HEK293 (cell line): Measurements from ENCODE around the gene HOXA11.

Experiments
- CTCF ChIA-PET: fragments of 350-600 bp; formaldehyde crosslinking; extraction: SDS; loops from one replicate; lab custom pipeline; 2021; ENCODE audit warnings: antibody characterized with exemption; lab: Yijun Ruan, JAX
- POLR2A ChIA-PET: fragments of 300-600 bp; formaldehyde crosslinking; extraction: SDS; loops from one replicate; lab custom pipeline; 2020; ENCODE audit warnings: antibody characterized with exemption, inconsistent platforms; lab: Yijun Ruan, JAX
- H3K27ac ChIP-seq: fragments of 200-500 bp; sonication (Bioruptor generic); 2 replicates; pipeline ENCODE4 v1.5.1; 2014; ENCODE audit warnings: low read depth, low read length, control low read depth, inconsistent platforms; ENCODE audit errors: extremely low read depth
- H3K36me3 ChIP-seq, 2 experiments: fragments of 200-500 bp in 1 of 2; sonication (Bioruptor generic) in 1 of 2; 1 replicate in 1 of 2; 2 replicates in 1 of 2; pipeline ENCODE4 v1.5.1; 2014 to 2017; ENCODE audit warnings: inconsistent platforms in 2 of 2, low read length in 2 of 2; ENCODE audit not compliant: control insufficient read depth in 2 of 2, insufficient read depth in 1 of 2
- H3K4me1 ChIP-seq: fragments of 200-500 bp; sonication (Bioruptor generic); 2 replicates; pipeline ENCODE4 v1.5.1; 2014; ENCODE audit warnings: mild to moderate bottlenecking, low read length, inconsistent platforms; ENCODE audit not compliant: control insufficient read depth, insufficient read depth
- H3K4me3 ChIP-seq: 2 replicates; pipeline ENCODE4 v1.5.1; 2011; ENCODE audit warnings: low read depth, mild to moderate bottlenecking, control low read depth, low read length, moderate library complexity
- H3K9me3 ChIP-seq: fragments of 200-500 bp; sonication (Bioruptor generic); 2 replicates; pipeline ENCODE4 v1.5.1; 2014; ENCODE audit warnings: low read depth, low read length, inconsistent platforms; ENCODE audit not compliant: control insufficient read depth, insufficient read depth
- FEZF1 ChIP-seq: fragments of 450-650 bp; formaldehyde crosslinking; IDR thresholded peaks from 2 replicates; pipeline ENCODE4 v1.5.1; 2016; ENCODE audit warnings: missing biosample characterization, missing genetic modification characterization
- GFI1B ChIP-seq: fragments of 450-650 bp; formaldehyde crosslinking; IDR thresholded peaks from 2 replicates; pipeline ENCODE4 v1.5.1; 2016; ENCODE audit warnings: missing biosample characterization, missing genetic modification characterization
- GLIS1 ChIP-seq: fragments of 450-650 bp; formaldehyde crosslinking; IDR thresholded peaks from 2 replicates; pipeline ENCODE4 v1.5.1; 2016; ENCODE audit warnings: missing biosample characterization, missing genetic modification characterization
- GLIS2 ChIP-seq: fragments of 450-650 bp; formaldehyde crosslinking; IDR thresholded peaks from 2 replicates; pipeline ENCODE4 v1.5.1; 2016; ENCODE audit warnings: missing biosample characterization, missing genetic modification characterization
- ZBTB20 ChIP-seq: fragments of 450-650 bp; formaldehyde crosslinking; IDR thresholded peaks from 2 replicates; pipeline ENCODE4 v1.5.1; 2016; ENCODE audit warnings: missing biosample characterization, missing genetic modification characterization
- ZBTB8A ChIP-seq: fragments of 450-650 bp; formaldehyde crosslinking; IDR thresholded peaks from 2 replicates; pipeline ENCODE4 v1.5.1; 2016; ENCODE audit warnings: missing biosample characterization, missing genetic modification characterization
- ZFHX2 ChIP-seq: fragments of 450-650 bp; formaldehyde crosslinking; conservative IDR thresholded peaks from 2 replicates; pipeline ENCODE4 v1.5.1; 2016; ENCODE audit warnings: missing biosample characterization, missing genetic modification characterization
- ZIC2 ChIP-seq: fragments of 450-650 bp; formaldehyde crosslinking; IDR thresholded peaks from 2 replicates; pipeline ENCODE4 v1.5.1; 2016; ENCODE audit warnings: missing biosample characterization, missing genetic modification characterization
- ZNF155 ChIP-seq: fragments of 450-650 bp; formaldehyde crosslinking; IDR thresholded peaks from 2 replicates; pipeline ENCODE4 v1.5.1; 2016; ENCODE audit warnings: missing biosample characterization, missing genetic modification characterization
- ZNF223 ChIP-seq: fragments of 450-650 bp; formaldehyde crosslinking; IDR thresholded peaks from 2 replicates; pipeline ENCODE4 v1.5.1; 2016; ENCODE audit warnings: missing biosample characterization, missing genetic modification characterization
- ZNF391 ChIP-seq: fragments of 450-650 bp; formaldehyde crosslinking; IDR thresholded peaks from 2 replicates; pipeline ENCODE4 v1.5.1; 2016; ENCODE audit warnings: low read depth, missing biosample characterization, missing genetic modification characterization, borderline replicate concordance
- ZNF776 ChIP-seq: fragments of 450-650 bp; formaldehyde crosslinking; IDR thresholded peaks from 2 replicates; pipeline ENCODE4 v1.5.0; 2017; ENCODE audit warnings: missing biosample characterization, missing genetic modification characterization, borderline replicate concordance
- ZXDB ChIP-seq: fragments of 450-650 bp; formaldehyde crosslinking; IDR thresholded peaks from 2 replicates; pipeline ENCODE4 v1.5.1; 2016; ENCODE audit warnings: missing biosample characterization, missing genetic modification characterization
- TF ChIP-seq, protein P1 (sequence below): fragments of 450-650 bp; formaldehyde crosslinking; IDR thresholded peaks from 2 replicates; pipeline ENCODE4 v1.5.1; 2016; ENCODE audit warnings: missing biosample characterization, missing genetic modification characterization, low read depth
- TF ChIP-seq, protein P2 (sequence below): fragments of 450-650 bp; formaldehyde crosslinking; IDR thresholded peaks from 2 replicates; pipeline ENCODE4 v1.5.1; 2017; ENCODE audit warnings: missing biosample characterization, missing genetic modification characterization
- TF ChIP-seq, protein P3 (sequence below): fragments of 450-650 bp; formaldehyde crosslinking; IDR thresholded peaks from 2 replicates; pipeline ENCODE4 v1.5.1; 2016; ENCODE audit warnings: missing biosample characterization, missing genetic modification characterization
- TF ChIP-seq, protein P4 (sequence below): fragments of 450-650 bp; formaldehyde crosslinking; IDR thresholded peaks from 2 replicates; pipeline ENCODE4 v1.5.1; 2017; ENCODE audit warnings: missing biosample characterization, mild to moderate bottlenecking, missing genetic modification characterization, moderate library complexity
- TF ChIP-seq, protein P5 (sequence below): fragments of 450-650 bp; formaldehyde crosslinking; IDR thresholded peaks from 2 replicates; pipeline ENCODE4 v1.5.1; 2017; ENCODE audit warnings: missing biosample characterization, missing genetic modification characterization
- TF ChIP-seq, protein P6 (sequence below): fragments of 450-650 bp; formaldehyde crosslinking; IDR thresholded peaks from 2 replicates; pipeline ENCODE4 v1.5.1; 2016; ENCODE audit warnings: missing biosample characterization, missing genetic modification characterization

Gene HOXA11

DNA sequence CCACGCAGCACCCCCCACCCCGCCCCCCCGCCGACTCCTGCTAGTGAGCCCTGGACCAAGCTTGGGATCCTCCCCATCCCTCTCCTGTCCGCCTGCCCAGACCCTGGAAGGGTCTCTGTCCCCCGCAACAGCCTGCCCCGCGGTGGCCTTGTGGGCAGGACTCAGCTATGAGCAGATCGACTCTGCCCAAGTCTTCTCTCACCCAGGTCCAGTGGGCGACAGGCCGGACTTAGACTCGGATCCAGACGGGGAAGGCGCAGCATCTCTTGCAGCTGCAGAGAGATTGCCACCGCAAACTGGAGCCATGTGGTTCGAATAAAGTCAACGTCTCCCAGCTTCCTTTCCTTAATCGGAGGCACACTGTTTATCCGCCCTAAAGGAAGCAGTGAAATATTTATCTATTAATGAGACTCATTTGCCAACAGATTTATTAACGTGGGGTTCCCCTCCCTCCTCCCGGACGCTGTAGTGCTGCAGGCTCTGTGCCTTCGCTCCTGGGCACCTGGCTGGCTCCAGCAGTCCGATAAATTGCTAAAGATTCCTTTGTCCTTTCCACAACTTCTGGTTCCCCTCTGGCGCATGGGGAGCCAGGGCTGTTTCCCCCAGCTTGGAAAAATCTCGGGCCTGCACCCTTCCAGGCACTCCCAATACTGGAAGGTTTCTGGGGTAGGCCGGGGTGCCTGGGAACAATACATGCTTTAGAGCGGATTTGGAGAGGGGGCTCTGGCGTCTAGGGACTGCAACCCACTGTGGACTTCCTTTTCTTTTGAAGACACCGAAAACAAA lies 27.9 kb downstream of the HOXA11 start:
- peak overlapping the region; percentile 69 for H3K4me3 ChIP-seq
- POLR2A ChIA-PET, result interaction anchor here (0.5 to 2.3 kb wide), 15 partner anchors 9 to 1295 kb away, joined by 3 to 17 read pairs (median 4); partner anchors contain the start of genes HOXA11, HOXA4, HOXA5 and SKAP2

DNA sequence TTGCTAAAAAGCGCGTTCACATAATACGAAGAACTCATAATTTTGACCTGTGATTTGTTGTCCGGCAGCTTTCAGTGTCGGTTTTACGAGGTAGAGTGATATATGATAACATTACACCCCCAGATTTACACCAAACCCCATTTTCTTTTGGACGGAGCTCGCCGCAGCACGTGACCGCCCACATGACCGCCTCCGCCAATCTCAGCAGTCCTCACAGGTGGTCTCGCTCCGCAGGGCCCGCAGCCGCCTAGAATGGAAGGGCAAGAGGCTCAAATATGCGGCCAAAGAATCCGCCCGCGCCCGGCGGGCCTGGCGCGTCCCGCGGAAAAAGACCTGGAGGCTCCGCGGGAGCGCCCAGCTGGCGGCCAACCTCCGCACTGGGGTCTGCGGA lies 28.5 kb downstream of the HOXA11 start, which contains the start of gene HOXA7:
HOXA7 (minus strand) TSS at position 168 of the 391 bp plus-strand sequence; CDS start at position 38, 130 bp downstream.
- Histone ChIP-seq H3K4me1 (peaks cover 13% of the 10 kb centered on the region), H3K36me3 (peaks cover 0 to 8% of the 10 kb centered on the region in 2 experiments; a peak in 1 of 3 replicates), H3K4me3 (peak within 1 kb of the TSS; percentile 69), H3K9me3 (no peaks in the 10 kb centered on the region), H3K27ac (peak within 1 kb of the TSS; percentile 94)
- POLR2A ChIA-PET, result interaction anchor here (0.5 to 2.3 kb wide), 15 partner anchors 8 to 1294 kb away, joined by 3 to 17 read pairs (median 4); partner anchors contain the start of genes HOXA11, HOXA4, HOXA5 and SKAP2
- CTCF ChIA-PET, result interaction anchor here (0.7 to 2.8 kb wide), 5 partner anchors 13 to 1264 kb away, joined by 3 to 11 read pairs (median 3); partner anchors contain the start of gene HOXA5
- TF ChIP-seq ZIC2 (tag by site-specific recombination), result peak; percentile 77
- TF ChIP-seq, protein P1, sequence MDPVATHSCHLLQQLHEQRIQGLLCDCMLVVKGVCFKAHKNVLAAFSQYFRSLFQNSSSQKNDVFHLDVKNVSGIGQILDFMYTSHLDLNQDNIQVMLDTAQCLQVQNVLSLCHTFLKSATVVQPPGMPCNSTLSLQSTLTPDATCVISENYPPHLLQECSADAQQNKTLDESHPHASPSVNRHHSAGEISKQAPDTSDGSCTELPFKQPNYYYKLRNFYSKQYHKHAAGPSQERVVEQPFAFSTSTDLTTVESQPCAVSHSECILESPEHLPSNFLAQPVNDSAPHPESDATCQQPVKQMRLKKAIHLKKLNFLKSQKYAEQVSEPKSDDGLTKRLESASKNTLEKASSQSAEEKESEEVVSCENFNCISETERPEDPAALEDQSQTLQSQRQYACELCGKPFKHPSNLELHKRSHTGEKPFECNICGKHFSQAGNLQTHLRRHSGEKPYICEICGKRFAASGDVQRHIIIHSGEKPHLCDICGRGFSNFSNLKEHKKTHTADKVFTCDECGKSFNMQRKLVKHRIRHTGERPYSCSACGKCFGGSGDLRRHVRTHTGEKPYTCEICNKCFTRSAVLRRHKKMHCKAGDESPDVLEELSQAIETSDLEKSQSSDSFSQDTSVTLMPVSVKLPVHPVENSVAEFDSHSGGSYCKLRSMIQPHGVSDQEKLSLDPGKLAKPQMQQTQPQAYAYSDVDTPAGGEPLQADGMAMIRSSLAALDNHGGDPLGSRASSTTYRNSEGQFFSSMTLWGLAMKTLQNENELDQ (tag by site-specific recombination), result no peak
- TF ChIP-seq ZNF776, result no peak
- no peak for TF ChIP-seq ZNF155
- TF ChIP-seq ZBTB8A (tag by site-specific recombination), result peak; percentile 4; the same call in 1 of the 2 replicates
- peak; percentile 90 for TF ChIP-seq GLIS2
- TF ChIP-seq ZFHX2 (tag by site-specific recombination), result peak; percentile 97
- TF ChIP-seq ZXDB (tag by site-specific recombination), result peak; percentile 22; the same call in 1 of the 2 replicates
- TF ChIP-seq ZNF223 (tag by site-specific recombination), result no peak
- TF ChIP-seq, protein P2, sequence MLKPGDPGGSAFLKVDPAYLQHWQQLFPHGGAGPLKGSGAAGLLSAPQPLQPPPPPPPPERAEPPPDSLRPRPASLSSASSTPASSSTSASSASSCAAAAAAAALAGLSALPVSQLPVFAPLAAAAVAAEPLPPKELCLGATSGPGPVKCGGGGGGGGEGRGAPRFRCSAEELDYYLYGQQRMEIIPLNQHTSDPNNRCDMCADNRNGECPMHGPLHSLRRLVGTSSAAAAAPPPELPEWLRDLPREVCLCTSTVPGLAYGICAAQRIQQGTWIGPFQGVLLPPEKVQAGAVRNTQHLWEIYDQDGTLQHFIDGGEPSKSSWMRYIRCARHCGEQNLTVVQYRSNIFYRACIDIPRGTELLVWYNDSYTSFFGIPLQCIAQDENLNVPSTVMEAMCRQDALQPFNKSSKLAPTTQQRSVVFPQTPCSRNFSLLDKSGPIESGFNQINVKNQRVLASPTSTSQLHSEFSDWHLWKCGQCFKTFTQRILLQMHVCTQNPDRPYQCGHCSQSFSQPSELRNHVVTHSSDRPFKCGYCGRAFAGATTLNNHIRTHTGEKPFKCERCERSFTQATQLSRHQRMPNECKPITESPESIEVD, result peak; percentile 49; the same call in 1 of the 2 replicates
- TF ChIP-seq, protein P3, sequence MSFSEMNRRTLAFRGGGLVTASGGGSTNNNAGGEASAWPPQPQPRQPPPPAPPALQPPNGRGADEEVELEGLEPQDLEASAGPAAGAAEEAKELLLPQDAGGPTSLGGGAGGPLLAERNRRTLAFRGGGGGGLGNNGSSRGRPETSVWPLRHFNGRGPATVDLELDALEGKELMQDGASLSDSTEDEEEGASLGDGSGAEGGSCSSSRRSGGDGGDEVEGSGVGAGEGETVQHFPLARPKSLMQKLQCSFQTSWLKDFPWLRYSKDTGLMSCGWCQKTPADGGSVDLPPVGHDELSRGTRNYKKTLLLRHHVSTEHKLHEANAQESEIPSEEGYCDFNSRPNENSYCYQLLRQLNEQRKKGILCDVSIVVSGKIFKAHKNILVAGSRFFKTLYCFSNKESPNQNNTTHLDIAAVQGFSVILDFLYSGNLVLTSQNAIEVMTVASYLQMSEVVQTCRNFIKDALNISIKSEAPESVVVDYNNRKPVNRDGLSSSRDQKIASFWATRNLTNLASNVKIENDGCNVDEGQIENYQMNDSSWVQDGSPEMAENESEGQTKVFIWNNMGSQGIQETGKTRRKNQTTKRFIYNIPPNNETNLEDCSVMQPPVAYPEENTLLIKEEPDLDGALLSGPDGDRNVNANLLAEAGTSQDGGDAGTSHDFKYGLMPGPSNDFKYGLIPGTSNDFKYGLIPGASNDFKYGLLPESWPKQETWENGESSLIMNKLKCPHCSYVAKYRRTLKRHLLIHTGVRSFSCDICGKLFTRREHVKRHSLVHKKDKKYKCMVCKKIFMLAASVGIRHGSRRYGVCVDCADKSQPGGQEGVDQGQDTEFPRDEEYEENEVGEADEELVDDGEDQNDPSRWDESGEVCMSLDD (tag by site-specific recombination), result peak; percentile 84
- TF ChIP-seq, protein P4, sequence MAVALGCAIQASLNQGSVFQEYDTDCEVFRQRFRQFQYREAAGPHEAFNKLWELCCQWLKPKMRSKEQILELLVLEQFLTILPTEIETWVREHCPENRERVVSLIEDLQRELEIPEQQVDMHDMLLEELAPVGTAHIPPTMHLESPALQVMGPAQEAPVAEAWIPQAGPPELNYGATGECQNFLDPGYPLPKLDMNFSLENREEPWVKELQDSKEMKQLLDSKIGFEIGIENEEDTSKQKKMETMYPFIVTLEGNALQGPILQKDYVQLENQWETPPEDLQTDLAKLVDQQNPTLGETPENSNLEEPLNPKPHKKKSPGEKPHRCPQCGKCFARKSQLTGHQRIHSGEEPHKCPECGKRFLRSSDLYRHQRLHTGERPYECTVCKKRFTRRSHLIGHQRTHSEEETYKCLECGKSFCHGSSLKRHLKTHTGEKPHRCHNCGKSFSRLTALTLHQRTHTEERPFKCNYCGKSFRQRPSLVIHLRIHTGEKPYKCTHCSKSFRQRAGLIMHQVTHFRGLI (tag by site-specific recombination), result peak; percentile 66
- TF ChIP-seq GFI1B, result peak; percentile 86
- peak; percentile 69 for TF ChIP-seq FEZF1 (tag by site-specific recombination)
- TF ChIP-seq, protein P5, sequence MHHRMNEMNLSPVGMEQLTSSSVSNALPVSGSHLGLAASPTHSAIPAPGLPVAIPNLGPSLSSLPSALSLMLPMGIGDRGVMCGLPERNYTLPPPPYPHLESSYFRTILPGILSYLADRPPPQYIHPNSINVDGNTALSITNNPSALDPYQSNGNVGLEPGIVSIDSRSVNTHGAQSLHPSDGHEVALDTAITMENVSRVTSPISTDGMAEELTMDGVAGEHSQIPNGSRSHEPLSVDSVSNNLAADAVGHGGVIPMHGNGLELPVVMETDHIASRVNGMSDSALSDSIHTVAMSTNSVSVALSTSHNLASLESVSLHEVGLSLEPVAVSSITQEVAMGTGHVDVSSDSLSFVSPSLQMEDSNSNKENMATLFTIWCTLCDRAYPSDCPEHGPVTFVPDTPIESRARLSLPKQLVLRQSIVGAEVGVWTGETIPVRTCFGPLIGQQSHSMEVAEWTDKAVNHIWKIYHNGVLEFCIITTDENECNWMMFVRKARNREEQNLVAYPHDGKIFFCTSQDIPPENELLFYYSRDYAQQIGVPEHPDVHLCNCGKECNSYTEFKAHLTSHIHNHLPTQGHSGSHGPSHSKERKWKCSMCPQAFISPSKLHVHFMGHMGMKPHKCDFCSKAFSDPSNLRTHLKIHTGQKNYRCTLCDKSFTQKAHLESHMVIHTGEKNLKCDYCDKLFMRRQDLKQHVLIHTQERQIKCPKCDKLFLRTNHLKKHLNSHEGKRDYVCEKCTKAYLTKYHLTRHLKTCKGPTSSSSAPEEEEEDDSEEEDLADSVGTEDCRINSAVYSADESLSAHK (tag by site-specific recombination), result 0 out of 2 replicates have a peak, but pooled peaks have one; percentile 24
- TF ChIP-seq GLIS1 (tag by site-specific recombination), result peak; percentile 86
- TF ChIP-seq, protein P6, sequence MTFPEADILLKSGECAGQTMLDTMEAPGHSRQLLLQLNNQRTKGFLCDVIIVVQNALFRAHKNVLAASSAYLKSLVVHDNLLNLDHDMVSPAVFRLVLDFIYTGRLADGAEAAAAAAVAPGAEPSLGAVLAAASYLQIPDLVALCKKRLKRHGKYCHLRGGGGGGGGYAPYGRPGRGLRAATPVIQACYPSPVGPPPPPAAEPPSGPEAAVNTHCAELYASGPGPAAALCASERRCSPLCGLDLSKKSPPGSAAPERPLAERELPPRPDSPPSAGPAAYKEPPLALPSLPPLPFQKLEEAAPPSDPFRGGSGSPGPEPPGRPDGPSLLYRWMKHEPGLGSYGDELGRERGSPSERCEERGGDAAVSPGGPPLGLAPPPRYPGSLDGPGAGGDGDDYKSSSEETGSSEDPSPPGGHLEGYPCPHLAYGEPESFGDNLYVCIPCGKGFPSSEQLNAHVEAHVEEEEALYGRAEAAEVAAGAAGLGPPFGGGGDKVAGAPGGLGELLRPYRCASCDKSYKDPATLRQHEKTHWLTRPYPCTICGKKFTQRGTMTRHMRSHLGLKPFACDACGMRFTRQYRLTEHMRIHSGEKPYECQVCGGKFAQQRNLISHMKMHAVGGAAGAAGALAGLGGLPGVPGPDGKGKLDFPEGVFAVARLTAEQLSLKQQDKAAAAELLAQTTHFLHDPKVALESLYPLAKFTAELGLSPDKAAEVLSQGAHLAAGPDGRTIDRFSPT (tag by site-specific recombination), result no peak

More for the DNA sequence above, 27.9 kb downstream of the HOXA11 start:
- peaks cover 12% of the 10 kb centered on the region for H3K4me1 ChIP-seq
- H3K36me3 ChIP-seq, result peaks cover 0 to 8% of the 10 kb centered on the region in 2 experiments; a peak in 1 of 3 replicates
- no peaks in the 10 kb centered on the region for H3K9me3 ChIP-seq
- CTCF ChIA-PET, result interaction anchor here (0.6 to 2.8 kb wide), 5 partner anchors 13 to 1265 kb away, joined by 3 to 11 read pairs (median 3); partner anchors contain the start of gene HOXA5
- 0 out of 2 replicates have a peak, but pooled peaks have one; percentile 32 for TF ChIP-seq ZIC2 (tag by site-specific recombination)
- TF ChIP-seq ZBTB20, result peak; percentile 78
- TF ChIP-seq ZNF391 (tag by site-specific recombination), result no peak
- TF ChIP-seq GLIS2, result peak; percentile 11; the same call in 1 of the 2 replicates
- H3K27ac ChIP-seq, result peak overlapping the region; percentile 94; the same call in 1 of the 2 replicates
